WI38 (cell line): ENCODE data around the gene CNIH1.
"Not testable (repeated sequence)": the region's sequence is repeated elsewhere in the genome, so short reads cannot be mapped to it uniquely, and the experiment has no call there.

Experiments used
- H3K4me3 ChIP-seq: 2 replicates; pipeline ENCODE4 v1.5.1; 2011; ENCODE audit warnings: low read depth, mild to moderate bottlenecking, control low read depth, low read length
- TF ChIP-seq, protein P1 (sequence below): IDR thresholded peaks from 2 replicates; pipeline ENCODE4 v1.5.1; 2012; ENCODE audit warnings: low read depth, mild to moderate bottlenecking, control low read depth, low read length

CNIH1 gene

DNA sequence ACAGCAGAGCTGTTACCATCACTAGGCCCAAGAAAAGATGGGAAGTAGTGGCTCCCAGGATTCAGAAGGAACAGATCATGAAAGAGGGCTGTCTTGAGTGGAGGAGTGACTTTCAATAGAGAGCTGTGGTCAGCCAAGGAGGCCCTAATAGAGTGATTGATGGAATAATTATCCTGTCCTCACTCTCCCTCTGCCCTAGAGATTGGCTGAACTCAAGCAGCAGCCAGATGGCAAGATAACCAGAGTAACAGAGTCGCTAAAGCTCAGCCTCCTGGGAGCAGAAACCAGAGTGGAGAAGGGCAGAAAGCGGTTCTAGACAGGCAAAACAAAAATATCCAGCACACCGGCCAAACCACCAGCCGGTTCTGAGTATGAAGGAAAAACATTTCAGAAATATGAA lies 24.5 kb upstream of the CNIH1 start:
- no peak overlapping the region for H3K4me3 ChIP-seq
- TF ChIP-seq, protein P1, sequence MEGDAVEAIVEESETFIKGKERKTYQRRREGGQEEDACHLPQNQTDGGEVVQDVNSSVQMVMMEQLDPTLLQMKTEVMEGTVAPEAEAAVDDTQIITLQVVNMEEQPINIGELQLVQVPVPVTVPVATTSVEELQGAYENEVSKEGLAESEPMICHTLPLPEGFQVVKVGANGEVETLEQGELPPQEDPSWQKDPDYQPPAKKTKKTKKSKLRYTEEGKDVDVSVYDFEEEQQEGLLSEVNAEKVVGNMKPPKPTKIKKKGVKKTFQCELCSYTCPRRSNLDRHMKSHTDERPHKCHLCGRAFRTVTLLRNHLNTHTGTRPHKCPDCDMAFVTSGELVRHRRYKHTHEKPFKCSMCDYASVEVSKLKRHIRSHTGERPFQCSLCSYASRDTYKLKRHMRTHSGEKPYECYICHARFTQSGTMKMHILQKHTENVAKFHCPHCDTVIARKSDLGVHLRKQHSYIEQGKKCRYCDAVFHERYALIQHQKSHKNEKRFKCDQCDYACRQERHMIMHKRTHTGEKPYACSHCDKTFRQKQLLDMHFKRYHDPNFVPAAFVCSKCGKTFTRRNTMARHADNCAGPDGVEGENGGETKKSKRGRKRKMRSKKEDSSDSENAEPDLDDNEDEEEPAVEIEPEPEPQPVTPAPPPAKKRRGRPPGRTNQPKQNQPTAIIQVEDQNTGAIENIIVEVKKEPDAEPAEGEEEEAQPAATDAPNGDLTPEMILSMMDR, result no peak

DNA sequence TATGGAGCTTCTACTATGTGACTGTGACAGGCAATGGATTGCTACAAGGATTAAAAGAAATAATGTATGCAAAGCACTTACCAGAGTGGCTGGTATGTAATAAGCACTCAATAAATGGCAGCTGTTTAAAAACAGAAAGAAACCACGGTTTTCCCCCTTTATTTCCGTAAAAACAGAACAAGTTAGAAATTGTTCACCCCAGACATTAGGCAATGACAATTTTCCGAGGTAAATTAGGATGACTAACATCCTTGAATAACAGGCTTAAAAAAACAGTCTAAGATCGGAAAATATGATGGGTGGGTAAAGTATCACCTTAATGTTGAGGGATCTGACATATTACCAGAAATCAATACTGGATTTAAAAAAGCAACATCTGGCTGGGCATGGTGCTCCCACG lies 20.9 kb upstream of the CNIH1 start:
- TF ChIP-seq, protein P1, result no peak
- H3K4me3 ChIP-seq, result no peak overlapping the region

GRCh38 chr14:54459106-54459505 lies 17.9 kb upstream of the CNIH1 start:
- TF ChIP-seq, protein P1, result no peak
- H3K4me3 ChIP-seq, result no peak overlapping the region

GRCh38 chr14:54458536-54458935 lies 17.4 kb upstream of the CNIH1 start:
- not testable (repeated sequence) for H3K4me3 ChIP-seq

DNA sequence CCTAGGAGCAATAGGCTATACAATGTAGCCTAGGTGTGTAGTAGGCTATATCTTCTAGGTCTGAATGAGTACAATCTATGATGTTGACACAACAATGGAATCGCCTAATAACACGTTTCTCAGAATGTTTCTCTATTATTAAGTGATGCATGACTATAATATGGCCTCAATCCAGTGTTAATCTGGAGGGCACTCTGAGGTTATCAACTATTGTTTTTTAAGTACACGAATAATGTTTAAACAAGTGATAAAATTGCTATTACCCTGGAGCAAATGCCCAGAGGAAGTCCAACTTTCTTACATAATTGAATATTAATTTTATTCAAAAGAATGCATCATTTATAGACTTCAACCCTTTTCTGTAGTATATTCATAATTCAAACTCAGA lies 16.4 kb upstream of the CNIH1 start:
- H3K4me3 ChIP-seq, result no peak overlapping the region
- TF ChIP-seq, protein P1, result no peak

DNA sequence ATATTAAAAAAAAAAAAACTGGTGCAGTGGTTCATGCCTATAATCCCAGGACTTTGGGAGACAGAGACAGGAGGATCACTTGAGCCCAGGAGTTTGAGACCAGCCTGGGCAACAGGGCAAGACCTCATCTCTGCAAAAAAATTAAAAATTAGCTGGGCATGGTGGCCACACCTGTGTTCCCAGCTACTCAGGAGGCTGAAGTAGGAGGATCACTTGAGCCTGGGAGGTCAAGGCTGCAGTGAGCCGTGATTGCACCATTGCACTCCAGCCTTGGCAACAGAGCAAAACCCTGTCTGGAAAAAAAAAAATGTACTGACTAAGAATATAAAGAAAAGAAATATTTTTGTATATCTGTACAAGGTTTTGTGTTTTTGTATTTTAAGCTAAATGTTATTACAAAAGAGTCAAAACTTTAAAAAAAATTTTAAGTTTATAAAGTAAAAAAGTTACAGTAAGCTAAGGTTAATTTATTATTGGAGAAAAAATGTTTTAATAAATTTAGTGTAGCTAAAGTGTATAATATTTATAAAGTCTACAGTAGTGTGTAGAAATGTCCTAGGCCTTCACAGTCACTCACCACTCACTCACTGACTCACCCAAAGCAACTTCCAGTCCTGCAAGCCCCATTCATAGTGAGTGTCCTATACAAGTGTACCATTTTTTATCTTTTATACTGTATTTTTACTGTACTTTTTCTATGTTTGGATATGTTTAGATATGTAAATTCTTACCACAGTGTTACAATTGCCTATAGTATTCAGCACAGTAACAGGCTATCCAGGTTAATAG lies 15.8 kb upstream of the CNIH1 start:
- H3K4me3 ChIP-seq, result not testable (repeated sequence)

- TF ChIP-seq, protein P1, result no peak
- no peak overlapping the region for H3K4me3 ChIP-seq
Measured at GRCh38 chr14:54455363-54455762, 14.2 kb upstream of the CNIH1 start.

DNA sequence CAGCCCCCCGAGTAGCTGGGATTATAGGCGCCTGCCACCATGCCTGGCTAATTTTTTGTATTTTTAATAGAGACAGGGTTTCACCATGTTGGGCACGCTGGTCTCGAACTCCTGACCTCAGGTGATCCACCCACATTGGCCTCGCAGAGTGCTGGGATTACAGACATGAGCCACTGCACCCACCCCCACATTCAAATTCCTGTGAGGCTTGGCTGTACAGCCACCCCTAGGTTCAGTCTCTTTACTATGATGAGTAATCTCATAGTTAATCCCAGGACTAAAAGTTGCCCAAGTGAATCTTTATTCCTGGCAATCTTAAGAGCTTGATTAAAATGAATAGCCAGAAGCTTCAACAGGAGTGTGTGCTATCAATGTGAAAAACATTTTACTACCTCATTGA lies 12.8 kb upstream of the CNIH1 start:
- not testable (repeated sequence) for H3K4me3 ChIP-seq

DNA sequence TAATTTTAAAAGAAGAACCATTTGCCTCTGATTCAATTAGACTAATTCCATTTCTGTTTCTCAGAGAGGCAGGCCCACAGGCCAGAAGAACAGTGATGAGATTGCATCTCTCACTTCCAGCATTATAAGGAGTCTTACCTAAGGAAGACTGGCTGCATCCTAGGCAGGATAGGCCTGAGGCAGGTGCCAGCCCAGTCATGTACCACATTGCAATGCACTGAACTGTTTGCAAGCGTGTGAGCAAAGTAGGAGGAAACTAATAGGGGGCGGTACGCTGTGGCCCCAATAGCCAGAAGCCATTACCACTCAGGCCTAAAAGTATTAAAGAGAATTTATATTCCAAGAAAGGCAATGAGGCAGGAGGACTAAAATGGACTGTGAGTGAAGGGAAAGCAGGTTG lies 12.1 kb upstream of the CNIH1 start:
- H3K4me3 ChIP-seq, result no peak overlapping the region
- TF ChIP-seq, protein P1, result no peak
